Stimulated activated CD4-positive, alpha-beta T cell treated with anti-CD3 and anti-CD28 coated beads, TNF-alpha, amount 100 ng/mL, for 48 hours (primary cell): Measurements from ENCODE around the gene ARFIP1.
"Not testable (repeated sequence)": the region's sequence is repeated elsewhere in the genome, so short reads cannot be mapped to it uniquely, and the experiment has no call there.

Experiments
- DNase-seq, 3 donors: peaks; one replicate each; pipeline ENCODE4 v3.0.0-alpha.2; 2020; ENCODE audit warnings: low read depth in 3 of 3

The ARFIP1 gene

GRCh38 chr4:152843481-152844090 lies 63.8 kb downstream of the ARFIP1 start:
- DNase-seq, result no peak

- no peak for DNase-seq
Measured at GRCh38 chr4:152847376-152847775, 67.6 kb downstream of the ARFIP1 start.

GRCh38 chr4:152848508-152848907 lies 68.8 kb downstream of the ARFIP1 start:
- DNase-seq, result no peak

GRCh38 chr4:152849350-152849749 lies 69.6 kb downstream of the ARFIP1 start:
- DNase-seq, result no peak

- DNase-seq, result peak in 2 of 3 donors; percentile 8 to 33
Measured at GRCh38 chr4:152850377-152850776, 70.6 kb downstream of the ARFIP1 start.

GRCh38 chr4:152851226-152851625 lies 71.5 kb downstream of the ARFIP1 start:
- no peak for DNase-seq

- DNase-seq, result no peak
Measured at GRCh38 chr4:152853293-152853692, 73.5 kb downstream of the ARFIP1 start.

- not testable (repeated sequence) for DNase-seq
Measured at GRCh38 chr4:152854016-152854415, 74.3 kb downstream of the ARFIP1 start.

- DNase-seq, result no peak
Measured at GRCh38 chr4:152856960-152857359, 77.2 kb downstream of the ARFIP1 start.

- DNase-seq, result no peak
Measured at GRCh38 chr4:152858934-152859333, 79.2 kb downstream of the ARFIP1 start.

GRCh38 chr4:152860046-152860445 lies 80.3 kb downstream of the ARFIP1 start:
- DNase-seq, result no peak

- DNase-seq, result no peak
Measured at GRCh38 chr4:152862608-152863007, 82.9 kb downstream of the ARFIP1 start.

- no peak for DNase-seq
Measured at GRCh38 chr4:152864361-152864760, 84.6 kb downstream of the ARFIP1 start.

- not testable (repeated sequence) for DNase-seq
Measured at GRCh38 chr4:152866432-152866993, 86.8 kb downstream of the ARFIP1 start.

- no peak for DNase-seq
Measured at GRCh38 chr4:152870606-152871005, 90.9 kb downstream of the ARFIP1 start.

- DNase-seq, result no peak
Measured at GRCh38 chr4:152875261-152875660, 95.5 kb downstream of the ARFIP1 start.

GRCh38 chr4:152877868-152878267 lies 98.1 kb downstream of the ARFIP1 start:
- DNase-seq, result no peak

GRCh38 chr4:152880263-152880662 lies 100.5 kb downstream of the ARFIP1 start:
- no peak for DNase-seq

- no peak for DNase-seq
Measured at GRCh38 chr4:152881974-152882373, 102.2 kb downstream of the ARFIP1 start.

GRCh38 chr4:152885185-152885584 lies 105.4 kb downstream of the ARFIP1 start:
- DNase-seq, result no peak

- DNase-seq, result no peak
Measured at GRCh38 chr4:152886201-152886600, 106.4 kb downstream of the ARFIP1 start.

GRCh38 chr4:152887981-152888380 lies 108.2 kb downstream of the ARFIP1 start:
- DNase-seq, result no peak

GRCh38 chr4:152892974-152893373 lies 113.2 kb downstream of the ARFIP1 start:
- no peak for DNase-seq

GRCh38 chr4:152894673-152895072 lies 114.9 kb downstream of the ARFIP1 start:
- DNase-seq, result no peak
